GM12801 (cell line): ENCODE results near the gene ENOX1.

Source experiments
- TF ChIP-seq, protein P1 (sequence below): IDR thresholded peaks from one replicate; pipeline ENCODE4 v1.5.1; 2011; ENCODE audit warnings: control low read depth; ENCODE audit not compliant: insufficient read length; ENCODE audit errors: extremely low read depth

Gene ENOX1

DNA sequence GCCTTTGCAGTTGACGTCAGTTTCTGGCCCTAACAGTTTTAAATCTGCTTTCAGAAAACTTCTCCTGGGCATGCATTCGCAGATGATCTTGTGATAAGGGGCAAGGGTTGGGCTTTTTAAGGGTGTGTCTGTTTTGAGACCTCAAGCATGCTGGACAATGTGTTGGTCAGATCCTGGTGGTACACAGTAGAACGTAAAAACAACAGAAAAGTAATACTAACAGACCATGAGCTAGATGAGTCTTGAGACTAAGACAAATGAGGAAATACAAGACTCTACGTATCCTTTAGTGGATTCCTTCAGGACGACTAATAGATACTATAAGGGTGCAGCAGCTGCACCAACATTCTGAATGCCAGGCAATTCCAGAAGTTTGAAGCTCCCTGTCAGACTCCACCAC lies 525.8 kb downstream of the ENOX1 start:
- TF ChIP-seq, protein P1, sequence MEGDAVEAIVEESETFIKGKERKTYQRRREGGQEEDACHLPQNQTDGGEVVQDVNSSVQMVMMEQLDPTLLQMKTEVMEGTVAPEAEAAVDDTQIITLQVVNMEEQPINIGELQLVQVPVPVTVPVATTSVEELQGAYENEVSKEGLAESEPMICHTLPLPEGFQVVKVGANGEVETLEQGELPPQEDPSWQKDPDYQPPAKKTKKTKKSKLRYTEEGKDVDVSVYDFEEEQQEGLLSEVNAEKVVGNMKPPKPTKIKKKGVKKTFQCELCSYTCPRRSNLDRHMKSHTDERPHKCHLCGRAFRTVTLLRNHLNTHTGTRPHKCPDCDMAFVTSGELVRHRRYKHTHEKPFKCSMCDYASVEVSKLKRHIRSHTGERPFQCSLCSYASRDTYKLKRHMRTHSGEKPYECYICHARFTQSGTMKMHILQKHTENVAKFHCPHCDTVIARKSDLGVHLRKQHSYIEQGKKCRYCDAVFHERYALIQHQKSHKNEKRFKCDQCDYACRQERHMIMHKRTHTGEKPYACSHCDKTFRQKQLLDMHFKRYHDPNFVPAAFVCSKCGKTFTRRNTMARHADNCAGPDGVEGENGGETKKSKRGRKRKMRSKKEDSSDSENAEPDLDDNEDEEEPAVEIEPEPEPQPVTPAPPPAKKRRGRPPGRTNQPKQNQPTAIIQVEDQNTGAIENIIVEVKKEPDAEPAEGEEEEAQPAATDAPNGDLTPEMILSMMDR, result no peak

DNA sequence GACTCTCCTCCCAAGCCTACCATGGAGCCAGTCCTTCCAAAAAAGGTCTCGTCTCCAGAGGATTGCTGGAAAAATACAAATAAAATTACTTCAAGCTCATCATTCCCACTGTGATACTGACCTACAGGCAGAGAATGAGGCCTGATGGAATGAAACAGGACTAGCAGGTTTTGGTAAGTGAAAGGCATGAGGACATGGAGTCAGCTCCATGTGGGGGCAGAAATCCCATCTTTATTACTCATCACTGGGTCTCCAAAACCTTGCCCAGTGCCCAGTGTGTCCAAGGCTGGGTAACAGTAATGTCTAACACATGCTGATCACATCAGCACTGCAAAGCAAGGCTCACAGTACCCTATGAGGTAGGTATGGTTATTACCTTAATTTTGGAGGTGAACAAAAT lies 528.0 kb downstream of the ENOX1 start:
- TF ChIP-seq, protein P1, result no peak

DNA sequence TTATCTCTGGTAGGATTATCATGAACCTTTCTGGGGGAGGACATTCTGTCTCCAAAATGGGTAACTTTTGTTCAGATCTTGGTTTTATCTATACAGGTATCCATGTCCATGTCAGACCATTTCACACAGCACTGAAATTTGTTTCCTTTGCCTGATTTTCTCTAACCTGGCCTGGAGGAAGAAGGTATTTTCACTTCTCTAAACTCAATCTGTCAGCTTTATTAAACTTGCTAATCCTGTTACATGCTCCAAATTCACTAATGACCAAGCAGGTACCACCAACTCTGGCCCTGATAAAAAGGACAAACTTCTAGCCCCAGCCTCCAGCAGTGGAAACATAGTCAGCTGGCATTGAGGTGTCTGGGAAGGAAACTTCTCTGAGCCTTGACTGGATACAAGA lies 529.0 kb downstream of the ENOX1 start:
- TF ChIP-seq, protein P1, result no peak

DNA sequence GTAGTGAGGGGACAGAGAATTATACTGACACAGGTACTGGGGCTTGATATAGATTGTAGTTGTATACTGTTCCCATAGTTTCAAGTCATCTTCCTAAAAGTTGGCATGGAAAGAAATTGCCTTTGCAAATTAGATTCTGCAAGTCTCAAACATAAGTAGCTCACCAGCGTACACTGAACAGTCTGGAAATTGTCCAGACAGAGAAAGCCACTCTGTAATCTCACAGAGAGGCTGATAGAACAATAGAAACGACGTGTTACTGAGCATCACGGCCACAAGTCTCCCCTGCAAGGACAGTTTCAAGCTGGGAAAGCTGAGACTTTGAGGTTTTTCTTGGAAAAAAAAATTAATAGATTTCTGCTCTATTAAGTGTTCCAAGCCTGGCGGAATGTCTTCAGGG lies 534.8 kb downstream of the ENOX1 start:
- TF ChIP-seq, protein P1, result no peak

DNA sequence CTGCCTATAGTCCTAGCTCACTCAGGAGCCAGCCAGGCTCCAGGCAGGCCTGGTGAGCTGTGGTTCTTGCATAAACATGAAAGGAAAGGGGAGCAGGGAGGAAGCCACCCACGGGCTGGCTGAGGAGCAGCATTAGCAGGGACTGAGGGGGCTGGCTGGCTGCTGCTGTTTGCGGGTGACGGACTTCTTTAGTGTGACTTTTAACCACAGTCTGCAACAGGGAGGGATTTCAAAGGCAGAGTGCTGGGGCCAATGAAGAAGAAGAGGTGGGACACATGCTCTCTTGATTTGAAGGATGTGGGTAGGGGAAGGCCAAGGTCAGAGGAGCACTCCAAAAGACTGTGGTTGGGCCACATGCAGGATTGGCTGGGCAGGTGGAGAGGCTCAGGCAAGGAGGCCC lies 540.4 kb downstream of the ENOX1 start:
- TF ChIP-seq, protein P1, result no peak

DNA sequence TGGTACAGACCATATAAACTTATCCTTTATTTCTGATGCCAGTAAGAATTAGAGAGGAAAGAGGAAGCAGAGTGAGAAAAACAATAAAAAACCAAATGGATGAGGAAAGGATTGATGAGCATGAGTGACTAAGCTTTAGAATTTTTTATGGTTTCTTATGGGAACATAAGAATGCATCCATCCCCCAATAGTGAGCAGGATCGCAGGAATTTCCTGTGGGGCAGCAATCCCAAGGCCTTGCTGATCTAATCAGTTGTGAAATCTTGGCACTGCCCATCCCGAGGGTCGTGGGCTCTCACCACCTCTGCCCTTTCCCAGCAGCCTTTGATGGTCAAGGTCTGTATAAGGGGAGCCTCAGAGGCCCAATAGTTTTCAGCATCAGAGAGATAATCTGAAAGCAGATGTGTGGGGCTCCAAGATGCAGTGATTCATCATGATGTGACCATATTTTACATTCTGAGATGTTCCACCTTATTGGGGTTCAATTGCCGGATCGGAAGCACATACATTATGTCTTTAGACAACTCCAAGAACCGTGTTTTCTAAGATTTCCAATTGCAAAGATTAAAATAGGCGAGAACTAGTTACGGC lies 541.3 kb downstream of the ENOX1 start:
- TF ChIP-seq, protein P1, result no peak

DNA sequence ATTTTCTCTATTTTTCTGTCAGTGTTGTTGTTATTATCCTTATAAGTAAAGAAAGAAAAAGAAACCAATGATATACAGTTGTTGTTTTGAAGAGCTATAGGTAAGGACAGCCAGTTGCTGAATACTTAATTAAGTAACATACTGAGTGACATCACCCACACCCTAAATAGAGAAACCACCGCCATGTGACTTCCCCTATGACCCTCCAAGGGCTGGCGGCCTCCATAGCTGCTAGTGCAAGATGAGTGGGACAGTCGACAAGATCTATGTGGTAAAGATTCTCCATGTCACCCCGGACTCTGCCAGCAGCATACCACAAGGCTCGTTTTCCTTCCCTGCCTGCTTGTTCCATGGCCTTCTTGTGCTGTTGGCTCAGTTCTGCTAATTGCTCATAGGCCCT lies 542.3 kb downstream of the ENOX1 start:
- TF ChIP-seq, protein P1, result no peak

DNA sequence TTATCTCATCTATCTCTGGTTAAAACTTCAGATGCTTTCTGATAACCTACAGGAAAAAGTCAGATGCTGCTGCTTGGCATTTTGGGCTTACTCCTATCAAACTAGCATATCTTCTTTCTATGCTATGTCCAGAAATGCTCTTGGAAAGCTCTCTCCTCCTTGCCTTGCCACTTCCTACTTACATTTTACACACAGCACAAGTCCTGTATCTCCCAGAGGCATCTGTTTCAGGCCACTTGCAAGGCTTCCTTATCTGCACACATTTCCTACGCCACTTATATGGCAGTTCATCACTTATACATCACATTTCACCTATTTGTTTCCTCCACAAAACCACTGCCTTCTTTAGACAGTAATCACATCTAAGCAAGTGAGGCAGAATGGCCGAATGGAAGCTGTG lies 543.1 kb downstream of the ENOX1 start:
- TF ChIP-seq, protein P1, result no peak
